Neuron (in vitro differentiated cells): Measurements from ENCODE around the gene TM9SF1.

Experiments
- H2AFZ ChIP-seq: one replicate; pipeline ENCODE4 v1.6.1; 2013; ENCODE audit warnings: low read depth, mild to moderate bottlenecking, inconsistent platforms, low read length, moderate library complexity
- H3K27me3 ChIP-seq: one replicate; pipeline ENCODE4 v1.6.1; 2013; ENCODE audit warnings: low read length; ENCODE audit not compliant: insufficient read depth
- H3K36me3 ChIP-seq: one replicate; pipeline ENCODE4 v1.6.1; 2013; ENCODE audit warnings: low read length; ENCODE audit not compliant: insufficient read depth
- H3K4me1 ChIP-seq: one replicate; pipeline ENCODE4 v1.6.1; 2013; ENCODE audit warnings: low read length; ENCODE audit not compliant: insufficient read depth
- H3K4me3 ChIP-seq: 2 replicates; pipeline ENCODE4 v1.5.1; 2013; ENCODE audit warnings: mild to moderate bottlenecking, low read length, moderate library complexity
- H3K9me3 ChIP-seq: one replicate; pipeline ENCODE4 v1.6.1; 2013; ENCODE audit warnings: low read length

The TM9SF1 gene

GRCh38 chr14:24198814-24199524 lies 3.7 kb upstream of the TM9SF1 start:
- no peaks in the 10 kb centered on the region for H3K27me3 ChIP-seq
- peaks cover 23% of the 10 kb centered on the region for H3K36me3 ChIP-seq
- H3K9me3 ChIP-seq, result peaks cover 4% of the 10 kb centered on the region
- H2AFZ ChIP-seq, result no peak overlapping the region
- H3K4me3 ChIP-seq, result no peak overlapping the region
- H3K4me1 ChIP-seq, result peaks cover 18% of the 10 kb centered on the region

GRCh38 chr14:24197056-24197450 lies 1.8 kb upstream of the TM9SF1 start:
- peaks cover 30% of the 10 kb centered on the region for H3K36me3 ChIP-seq
- H3K27me3 ChIP-seq, result no peaks in the 10 kb centered on the region
- H3K9me3 ChIP-seq, result peaks cover 4% of the 10 kb centered on the region
- peaks cover 21% of the 10 kb centered on the region for H3K4me1 ChIP-seq
- H2AFZ ChIP-seq, result no peak overlapping the region
- H3K4me3 ChIP-seq, result peak overlapping the region; percentile 5

DNA sequence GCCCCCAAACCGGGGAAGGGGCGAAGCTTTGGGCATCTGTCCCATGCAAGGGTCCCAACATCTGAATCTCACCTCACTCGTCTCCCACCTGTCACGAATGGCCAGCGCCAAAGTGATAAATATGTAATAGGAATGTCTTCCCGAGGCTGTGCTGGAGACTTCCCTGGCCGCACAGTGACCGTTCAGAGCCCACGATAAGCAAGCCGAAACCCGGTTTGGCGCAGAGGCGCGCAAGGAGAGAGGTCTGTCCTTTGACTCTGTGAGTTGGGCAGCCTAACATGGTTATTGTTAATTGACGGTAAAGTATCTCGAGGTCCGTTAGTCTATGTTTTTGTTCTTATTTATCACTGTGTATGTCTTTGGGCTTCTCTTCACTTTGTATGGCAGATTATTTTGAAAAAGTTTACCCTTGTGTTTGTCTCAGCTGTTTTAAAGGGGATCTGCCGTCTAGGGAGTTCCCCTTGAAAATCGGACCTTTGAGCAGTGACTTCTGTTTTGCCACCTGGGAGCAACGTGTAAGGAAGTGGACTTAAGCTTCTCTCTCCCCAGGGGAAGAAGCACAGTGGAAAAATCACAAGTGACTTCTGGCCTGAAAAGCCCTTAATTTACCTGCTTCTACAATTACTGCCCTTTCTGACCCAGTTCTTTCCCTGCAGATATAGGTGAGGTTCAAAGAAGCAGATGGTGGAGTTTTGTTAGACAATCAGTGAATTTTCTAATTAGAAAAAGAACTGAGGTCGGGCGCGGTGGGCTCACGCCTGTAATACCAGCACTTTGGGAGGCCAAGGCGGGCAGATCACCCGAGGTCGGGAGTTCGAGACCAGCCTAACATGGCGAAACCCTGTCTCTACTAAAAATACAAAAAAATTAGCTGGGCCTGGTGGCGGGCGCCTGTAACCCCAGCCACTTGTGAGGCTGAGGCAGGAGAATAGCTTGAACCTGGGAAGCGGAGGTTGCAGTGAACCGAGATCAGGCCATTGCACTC lies 1.1 kb upstream of the TM9SF1 start:
- H3K36me3 ChIP-seq, result peaks cover 31% of the 10 kb centered on the region
- H3K4me1 ChIP-seq, result peaks cover 21% of the 10 kb centered on the region
- peaks cover under 1% of the 10 kb centered on the region for H3K9me3 ChIP-seq
- H2AFZ ChIP-seq, result peak overlapping the region; percentile 78
- H3K27me3 ChIP-seq, result no peaks in the 10 kb centered on the region
- H3K4me3 ChIP-seq, result peak overlapping the region; percentile 77

- Histone ChIP-seq H3K36me3 (peaks cover 36% of the 10 kb centered on the region), H3K4me1 (peaks cover 21% of the 10 kb centered on the region), H3K4me3 (peak overlapping the region; percentile 77), H3K9me3 (no peaks in the 10 kb centered on the region), H2AFZ (peak overlapping the region; percentile 78), H3K27me3 (no peaks in the 10 kb centered on the region)
These were observed 412 bp downstream of the TM9SF1 start for GRCh38 chr14:24194873-24195185.

DNA sequence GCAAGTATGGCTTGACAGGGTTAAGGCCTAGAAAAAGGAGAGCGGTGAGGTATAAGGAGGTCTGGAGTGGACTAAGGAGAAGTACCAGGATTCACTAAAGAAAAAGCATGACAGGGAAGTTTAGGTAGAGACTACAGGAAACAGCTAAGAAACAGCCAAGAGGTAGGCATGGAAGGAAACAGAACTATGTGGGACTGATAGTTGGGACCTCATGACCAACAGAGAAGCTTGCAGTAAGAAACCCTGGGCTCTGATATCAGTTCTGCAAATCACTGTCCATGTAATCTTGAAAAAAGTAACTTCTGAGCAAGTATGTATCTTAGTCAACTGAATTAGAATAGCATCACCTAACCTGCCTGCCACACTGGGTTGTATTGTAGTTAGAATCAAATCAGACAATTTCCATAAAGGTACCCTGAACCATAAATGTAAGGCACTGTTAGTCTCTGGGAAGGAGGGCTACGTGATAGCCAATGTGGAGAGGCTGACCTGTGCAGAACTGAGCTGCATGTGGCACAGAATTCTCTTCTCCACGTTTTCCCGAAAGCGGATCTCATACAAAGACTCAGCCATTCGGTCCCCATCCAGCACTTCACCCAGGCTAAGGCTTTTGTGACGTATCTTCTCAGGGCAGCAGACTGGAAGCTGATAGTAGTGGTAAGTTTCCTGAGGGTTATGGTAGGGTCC lies 912 bp downstream of the TM9SF1 start:
- H2AFZ ChIP-seq, result no peak overlapping the region
- no peaks in the 10 kb centered on the region for H3K27me3 ChIP-seq
- H3K9me3 ChIP-seq, result no peaks in the 10 kb centered on the region
- H3K36me3 ChIP-seq, result peaks cover 36% of the 10 kb centered on the region
- H3K4me1 ChIP-seq, result peaks cover 25% of the 10 kb centered on the region
- peak overlapping the region; percentile 77 for H3K4me3 ChIP-seq

DNA sequence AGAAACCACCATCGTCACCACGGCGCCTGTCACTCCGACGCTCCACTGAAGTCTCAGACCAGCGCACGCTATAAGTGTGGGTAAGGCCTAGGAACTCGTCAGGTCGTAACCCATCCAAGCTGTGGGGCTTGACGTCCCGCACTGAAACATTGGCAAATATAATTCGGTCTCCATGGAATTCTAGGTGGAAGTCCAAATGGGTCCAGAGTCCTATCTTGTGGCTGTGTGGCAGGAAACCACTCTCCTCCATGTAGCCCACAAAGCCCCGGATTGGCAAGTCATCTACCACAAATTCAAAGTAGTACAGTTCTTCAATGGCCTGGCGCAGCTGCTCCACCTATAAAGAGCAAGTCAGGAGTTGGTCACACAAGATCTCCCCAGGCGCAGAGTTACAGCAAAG lies 2.3 kb downstream of the TM9SF1 start:
- Histone ChIP-seq H3K36me3 (peaks cover 28% of the 10 kb centered on the region), H3K27me3 (no peaks in the 10 kb centered on the region), H3K4me1 (peaks cover 32% of the 10 kb centered on the region)

DNA sequence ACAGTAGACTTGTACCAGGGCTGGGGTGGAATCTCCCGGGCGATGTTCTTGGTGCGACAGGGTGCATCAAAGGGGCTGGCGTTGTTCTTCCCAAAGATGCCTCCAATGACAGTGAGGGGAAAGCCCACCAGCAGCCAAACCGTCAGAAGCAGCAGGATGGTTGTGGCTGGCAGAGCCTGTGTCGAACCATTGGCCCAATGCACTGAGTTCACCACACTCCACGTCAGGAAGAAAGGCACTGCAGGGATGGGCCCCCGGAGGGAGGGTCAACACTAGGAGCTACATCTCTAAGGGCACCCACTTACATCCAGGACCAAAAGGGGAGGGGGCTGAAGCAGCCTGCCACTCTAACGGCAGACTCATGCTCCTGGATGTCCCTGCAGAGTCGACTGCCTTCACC lies 4.8 kb downstream of the TM9SF1 start:
- H3K36me3 ChIP-seq, result peaks cover 44% of the 10 kb centered on the region
- no peaks in the 10 kb centered on the region for H3K9me3 ChIP-seq
- no peaks in the 10 kb centered on the region for H3K27me3 ChIP-seq
- H3K4me1 ChIP-seq, result peaks cover 30% of the 10 kb centered on the region
- no peak overlapping the region for H2AFZ ChIP-seq
- no peak overlapping the region for H3K4me3 ChIP-seq

More for the DNA sequence above, 2.3 kb downstream of the TM9SF1 start:
- Histone ChIP-seq H2AFZ (no peak overlapping the region), H3K9me3 (no peaks in the 10 kb centered on the region), H3K4me3 (no peak overlapping the region)

DNA sequence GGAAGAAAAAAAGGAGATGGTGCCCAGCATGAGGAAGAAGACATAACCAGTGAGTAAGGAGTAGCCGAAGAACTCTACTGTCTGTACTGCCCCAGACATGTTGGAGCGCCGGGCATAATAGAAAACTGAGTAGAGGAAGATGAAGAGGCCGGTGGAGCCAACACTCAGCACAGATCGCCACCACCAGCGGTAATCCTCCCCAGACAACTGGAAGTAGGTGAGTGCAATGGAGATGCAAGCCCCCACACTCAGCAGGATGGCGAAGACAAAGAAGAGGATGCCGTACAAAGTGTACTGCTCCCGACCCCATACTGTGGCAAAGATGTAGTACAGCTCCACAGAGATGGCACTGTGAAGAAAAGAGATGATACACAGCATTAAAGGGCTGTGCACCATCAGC lies 5.8 kb downstream of the TM9SF1 start:
- peaks cover 54% of the 10 kb centered on the region for H3K36me3 ChIP-seq
- peak overlapping the region; percentile 69 for H3K4me3 ChIP-seq

GRCh38 chr14:24189059-24189375 lies 6.2 kb downstream of the TM9SF1 start:
- Histone ChIP-seq H3K36me3 (peaks cover 55% of the 10 kb centered on the region), H3K9me3 (no peaks in the 10 kb centered on the region), H3K27me3 (no peaks in the 10 kb centered on the region), H2AFZ (no peak overlapping the region), H3K4me3 (peak overlapping the region; percentile 69), H3K4me1 (peaks cover 23% of the 10 kb centered on the region)

More for the DNA sequence above, 5.8 kb downstream of the TM9SF1 start:
- Histone ChIP-seq H3K9me3 (no peaks in the 10 kb centered on the region), H3K27me3 (no peaks in the 10 kb centered on the region), H3K4me1 (peaks cover 24% of the 10 kb centered on the region), H2AFZ (no peak overlapping the region)

DNA sequence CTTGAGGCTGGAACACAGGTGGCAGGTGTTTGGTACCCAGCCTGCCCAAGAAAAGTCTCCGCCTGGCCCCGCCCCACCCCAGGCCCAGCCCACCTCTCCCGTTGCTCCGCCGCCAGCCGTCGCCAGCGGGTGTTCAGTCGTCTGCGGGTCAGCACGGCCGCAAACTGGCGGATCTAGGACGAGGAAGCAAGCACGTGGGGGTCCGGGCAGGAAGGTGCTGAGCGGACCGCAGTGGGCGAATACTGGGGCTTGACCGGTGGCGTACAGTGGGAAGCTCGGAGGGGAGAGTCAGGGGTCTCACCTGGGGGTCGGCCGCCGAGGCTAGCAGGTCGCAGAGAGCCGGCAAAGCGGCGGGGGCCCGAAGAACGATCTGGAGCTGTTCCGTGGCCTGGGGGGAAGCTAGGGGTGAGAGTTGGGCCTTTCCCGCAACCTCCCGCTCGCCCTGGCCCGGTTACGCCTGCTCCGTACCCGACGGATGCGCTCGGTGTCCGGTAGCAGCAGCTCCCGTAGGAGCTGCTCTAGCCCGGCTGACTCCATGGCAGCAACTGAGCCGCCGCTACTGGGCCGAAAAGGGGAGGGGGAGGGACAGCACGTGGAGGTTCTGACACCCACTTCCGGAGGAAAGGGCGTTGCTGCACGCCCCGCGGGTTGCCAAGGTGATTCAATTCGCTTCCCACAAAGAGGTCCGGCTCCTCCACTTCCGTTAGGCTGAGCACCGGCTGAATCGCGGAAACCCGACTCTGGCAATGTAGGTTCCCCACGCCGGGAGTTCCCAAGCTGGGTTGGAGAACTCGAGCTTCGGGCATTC lies 6.8 kb downstream of the TM9SF1 start, which contains the start of gene IPO4:
IPO4 (minus strand) TSS at position 566 of the 808 bp plus-strand sequence; CDS start at position 537, 29 bp downstream.
- no peaks in the 10 kb centered on the region for H3K27me3 ChIP-seq
- peaks cover 23% of the 10 kb centered on the region for H3K4me1 ChIP-seq
- H3K36me3 ChIP-seq, result peaks cover 58% of the 10 kb centered on the region
- peak within 1 kb of the TSS; percentile 69 for H3K4me3 ChIP-seq
- no peaks in the 10 kb centered on the region for H3K9me3 ChIP-seq
- no peak within 1 kb of the TSS for H2AFZ ChIP-seq

DNA sequence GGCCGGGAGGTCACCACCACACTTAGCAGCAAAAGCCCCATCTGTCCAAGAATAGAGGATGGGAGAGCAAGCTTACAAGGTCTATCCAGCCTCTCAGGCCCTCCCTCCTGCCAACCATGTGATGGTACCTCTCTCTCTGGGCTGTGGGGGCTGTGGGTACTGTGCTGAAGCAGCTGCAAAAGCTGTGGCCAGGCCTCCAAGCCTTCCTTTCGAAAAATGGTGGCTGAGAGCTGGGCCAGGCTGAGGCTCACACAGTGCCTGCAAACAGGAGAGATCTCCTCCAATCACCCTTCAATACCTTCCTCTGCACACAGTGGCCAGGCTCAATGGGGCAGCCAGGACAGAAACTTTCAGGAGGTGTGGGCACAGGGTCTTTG lies 7.7 kb downstream of the TM9SF1 start:
- peak overlapping the region; percentile 69 for H3K4me3 ChIP-seq
- H3K4me1 ChIP-seq, result peaks cover 23% of the 10 kb centered on the region

DNA sequence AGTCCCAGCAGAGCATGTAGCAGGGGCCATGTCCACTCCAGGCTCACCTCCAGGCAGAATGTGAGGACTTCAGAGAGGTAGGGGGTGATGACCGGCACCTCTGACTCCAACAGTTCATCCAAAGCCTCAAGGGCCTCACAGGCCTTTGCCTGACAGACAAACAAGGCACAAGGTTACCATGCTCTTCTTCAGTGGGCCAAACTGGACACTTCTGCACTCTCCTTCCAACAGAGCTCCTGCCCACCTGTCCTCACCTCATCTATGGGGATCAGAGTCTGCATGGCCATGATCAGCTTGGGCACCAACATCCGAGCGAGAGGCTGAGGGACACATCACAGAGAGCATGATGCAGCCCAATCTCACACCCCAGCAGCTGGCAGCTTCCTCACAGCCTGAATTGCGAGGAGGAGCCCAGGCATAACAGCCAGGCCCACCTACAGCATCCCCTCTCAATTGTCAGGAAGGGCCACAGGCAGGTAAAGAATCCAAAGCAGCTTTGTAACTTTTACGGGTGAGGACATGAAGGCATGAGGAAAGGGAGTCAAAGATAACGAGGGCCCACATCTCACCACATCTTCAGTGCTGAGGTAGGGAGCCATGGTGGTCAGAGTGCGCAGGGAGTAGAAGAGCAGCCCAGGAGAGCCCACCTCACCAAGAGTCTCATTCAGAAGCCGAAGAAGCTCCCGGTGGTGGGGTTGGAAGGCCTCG lies 8.3 kb downstream of the TM9SF1 start:
- H3K4me1 ChIP-seq, result peaks cover 20% of the 10 kb centered on the region
- no peaks in the 10 kb centered on the region for H3K27me3 ChIP-seq
- no peak overlapping the region for H3K4me3 ChIP-seq
- peaks cover 61% of the 10 kb centered on the region for H3K36me3 ChIP-seq
- H2AFZ ChIP-seq, result no peak overlapping the region
- no peaks in the 10 kb centered on the region for H3K9me3 ChIP-seq

More for the DNA sequence above, 7.7 kb downstream of the TM9SF1 start:
- H3K36me3 ChIP-seq, result peaks cover 61% of the 10 kb centered on the region
- H3K27me3 ChIP-seq, result no peaks in the 10 kb centered on the region
- no peak overlapping the region for H2AFZ ChIP-seq
- no peaks in the 10 kb centered on the region for H3K9me3 ChIP-seq
